Fibroblast of the conjunctiva (primary cell): ENCODE data around the gene IFT74.
"Not testable (repeated sequence)": the region's sequence is repeated elsewhere in the genome, so short reads cannot be mapped to it uniquely, and the experiment has no call there.

ENCODE experiments used
- DNase-seq: peaks from one replicate; pipeline ENCODE4 v3.0.0-alpha.2; 2010; ENCODE audit warnings: low read depth

IFT74 gene

DNA sequence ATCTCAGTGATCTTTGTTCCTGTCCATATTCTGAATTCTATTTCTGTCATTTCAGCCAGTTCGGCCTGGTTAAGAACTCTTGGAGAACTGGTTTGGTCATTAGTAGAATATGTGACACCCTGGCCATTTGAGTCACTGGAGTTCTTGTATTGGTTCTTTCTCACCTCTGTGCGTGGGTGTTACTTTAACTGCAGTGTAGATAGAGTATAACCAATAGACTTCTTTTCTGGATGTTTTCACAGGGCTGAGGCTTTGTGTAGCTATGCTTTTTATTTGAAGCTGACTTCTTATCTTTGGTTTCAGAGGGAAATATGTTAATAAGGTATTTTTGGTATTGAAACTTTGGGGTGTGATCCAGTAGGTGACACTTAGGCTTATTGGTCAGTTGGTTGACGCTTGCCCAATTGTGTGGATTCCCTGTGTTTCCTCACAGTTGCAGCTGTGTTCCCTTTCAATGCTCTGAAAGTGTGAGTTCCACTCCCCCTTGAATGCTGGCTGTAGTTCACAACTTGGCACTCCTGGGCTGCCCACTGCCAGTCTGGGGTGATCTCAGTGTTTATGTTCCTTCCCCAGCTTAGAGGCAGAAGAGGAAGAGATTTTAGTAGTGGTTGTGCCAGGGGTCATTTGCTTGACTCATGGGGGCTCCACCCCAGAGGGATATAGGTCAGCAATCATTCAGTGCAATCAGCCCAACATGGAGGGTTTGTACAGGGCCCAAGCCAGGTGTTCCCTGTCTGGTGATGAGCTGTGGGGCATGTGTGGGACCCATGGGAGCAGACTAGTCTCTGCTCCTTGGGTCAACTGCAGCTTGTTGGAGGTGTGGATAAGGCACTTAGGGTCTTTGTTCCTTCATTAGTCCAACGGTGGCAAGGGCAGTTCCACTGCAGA, 117.9 kb downstream of the IFT74 start:
- no peak for DNase-seq

DNA sequence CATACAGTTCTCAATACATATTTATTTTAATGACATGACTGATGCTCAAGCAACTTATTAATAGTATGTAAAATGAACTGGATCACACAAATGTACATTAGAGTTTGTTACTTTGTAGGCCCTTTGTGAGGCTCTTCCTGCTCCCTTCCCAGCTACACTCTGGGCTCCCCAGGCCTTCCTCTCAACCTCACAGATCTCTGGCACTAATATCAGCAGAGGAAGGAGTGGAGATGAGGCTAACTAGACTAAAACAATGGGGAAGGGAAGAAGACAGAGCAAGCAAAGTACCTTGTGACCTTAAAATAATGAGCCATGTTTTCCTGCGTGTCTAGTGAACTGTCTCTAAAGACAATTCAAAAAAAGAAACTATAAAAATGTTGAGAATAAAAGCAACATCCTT, 122.5 kb downstream of the IFT74 start:
- DNase-seq, result no peak

DNA sequence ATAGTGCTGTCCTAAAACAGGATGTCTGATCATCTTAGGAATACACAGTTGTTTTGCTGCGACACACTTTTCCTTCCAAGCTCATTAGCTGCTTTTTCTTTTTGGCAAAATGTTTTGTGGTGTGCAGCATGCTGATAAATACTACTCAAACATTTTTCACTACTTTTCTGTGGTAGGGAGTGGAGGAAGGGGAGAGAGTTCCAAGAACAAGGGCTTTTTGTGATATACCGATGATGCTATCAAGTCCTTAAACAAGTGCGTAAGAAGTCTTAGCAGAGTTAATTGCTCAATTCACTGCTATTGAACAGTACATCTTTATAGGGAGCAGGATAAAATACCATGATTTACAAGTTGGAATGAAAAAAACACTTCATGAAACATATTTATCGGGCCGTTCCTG, 129.2 kb downstream of the IFT74 start:
- no peak for DNase-seq

DNA sequence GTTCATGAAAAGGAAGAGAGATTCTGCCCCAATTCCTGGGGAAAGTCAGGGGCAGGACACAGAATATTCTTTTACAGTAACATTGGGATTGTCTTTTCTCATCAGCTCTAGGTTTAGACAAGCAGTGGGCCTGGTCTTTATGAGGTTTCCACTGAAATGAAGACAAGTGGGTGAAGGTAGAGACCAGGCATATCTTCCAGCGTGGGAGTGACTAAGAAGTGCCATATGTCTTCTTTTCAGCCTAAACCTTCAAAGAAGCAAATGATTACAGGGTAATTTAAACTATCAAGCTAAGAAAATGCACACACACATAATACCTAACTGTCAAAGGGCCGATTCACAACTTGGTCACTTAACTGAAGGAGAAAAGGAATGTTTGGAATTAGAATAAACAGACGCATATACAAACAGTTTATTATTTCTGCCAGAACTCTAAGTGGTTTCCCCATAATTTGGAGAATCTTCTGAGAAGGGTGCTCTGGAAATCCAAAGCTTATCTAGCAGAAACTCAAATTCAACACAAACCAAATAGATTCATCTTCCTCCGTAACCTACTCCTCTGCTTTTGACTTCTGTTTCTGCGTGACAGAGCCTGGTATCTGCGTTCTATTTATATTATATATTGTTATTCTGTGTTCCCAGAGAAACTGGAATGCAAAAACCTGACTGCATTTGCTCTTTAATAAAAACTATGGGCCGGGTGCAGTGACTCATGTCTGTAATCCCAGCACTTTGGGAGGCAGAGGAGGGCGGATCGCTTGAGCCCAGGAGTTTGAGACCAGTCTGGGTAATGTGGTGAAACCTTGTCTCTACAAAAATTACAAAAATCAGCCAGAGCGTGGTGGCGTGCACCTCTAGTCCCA, 130.8 kb downstream of the IFT74 start:
- DNase-seq, result no peak

DNA sequence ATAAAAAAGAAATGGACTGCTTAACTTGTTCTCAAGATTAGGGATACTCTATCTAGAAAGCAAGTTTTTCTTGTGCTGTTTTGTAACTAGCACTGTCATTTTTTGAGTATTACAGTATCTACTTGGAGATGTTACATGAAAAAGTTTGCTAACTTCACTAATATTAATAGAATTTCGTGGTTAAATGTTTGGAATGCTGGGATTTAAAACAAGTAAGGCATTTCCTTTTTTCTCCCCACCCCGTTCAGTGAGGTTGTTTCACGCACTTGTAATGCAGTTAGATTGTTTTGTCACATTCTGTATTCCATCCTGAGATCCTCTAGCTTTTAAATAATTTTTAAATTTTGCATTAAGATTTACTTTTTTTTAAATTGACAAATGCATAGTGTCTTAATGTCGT, 132.8 kb downstream of the IFT74 start:
- no peak for DNase-seq

DNA sequence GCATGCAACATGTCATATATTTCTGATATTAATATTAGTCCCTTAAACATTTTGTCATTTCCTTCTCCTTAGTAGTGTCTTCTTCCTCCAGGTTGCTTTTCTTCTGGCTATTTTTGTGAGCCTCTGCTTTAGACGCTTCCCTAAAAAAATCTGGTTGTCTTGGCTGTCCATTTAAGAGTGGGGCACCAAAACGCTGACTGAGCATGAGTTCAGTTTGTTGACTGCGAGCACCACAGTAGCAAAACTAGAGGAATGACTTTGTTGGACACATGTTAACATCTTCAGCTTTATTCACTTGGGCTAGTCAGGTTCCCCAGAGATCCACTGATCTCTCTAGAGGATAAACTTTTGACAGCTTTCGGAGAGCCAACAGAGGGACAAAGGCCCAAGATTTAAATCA, 133.5 kb downstream of the IFT74 start:
- no peak for DNase-seq

DNA sequence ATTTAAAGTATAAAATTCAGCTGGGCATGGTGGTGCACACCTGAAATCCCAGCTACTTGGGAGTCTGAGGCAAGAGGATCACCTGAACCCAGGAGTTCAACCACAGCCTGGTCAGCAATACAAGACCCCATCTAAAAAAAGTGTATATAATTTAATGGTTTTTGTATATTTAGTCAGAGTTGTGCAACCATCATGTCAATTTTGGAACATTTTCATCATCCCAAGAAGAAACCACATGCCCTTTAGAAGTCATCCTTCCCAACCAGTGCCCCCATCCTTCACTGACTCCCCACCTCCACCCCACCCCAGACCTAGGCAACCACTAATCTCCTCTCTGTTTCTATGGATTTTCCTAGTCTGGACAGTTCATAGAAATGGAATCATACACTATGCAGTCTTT, 134.0 kb downstream of the IFT74 start:
- no peak for DNase-seq

DNA sequence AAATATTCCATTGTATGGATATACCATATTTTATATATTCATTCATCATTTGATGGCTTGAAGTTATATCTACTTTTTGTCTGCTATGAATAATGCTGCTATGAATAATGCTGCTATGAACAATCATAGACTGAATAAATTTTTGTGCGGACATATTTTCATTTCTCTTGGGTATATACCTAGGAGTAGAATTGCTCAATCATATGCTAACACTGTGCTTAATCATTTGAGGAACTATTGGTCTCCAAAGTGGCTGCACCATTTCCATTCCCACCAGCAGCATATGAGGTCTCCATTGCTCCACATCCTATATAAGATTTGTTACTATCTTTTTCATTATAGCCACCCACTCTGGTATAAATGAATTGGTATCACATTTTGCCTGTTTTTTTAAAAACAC, 134.5 kb downstream of the IFT74 start:
- DNase-seq, result no peak

DNA sequence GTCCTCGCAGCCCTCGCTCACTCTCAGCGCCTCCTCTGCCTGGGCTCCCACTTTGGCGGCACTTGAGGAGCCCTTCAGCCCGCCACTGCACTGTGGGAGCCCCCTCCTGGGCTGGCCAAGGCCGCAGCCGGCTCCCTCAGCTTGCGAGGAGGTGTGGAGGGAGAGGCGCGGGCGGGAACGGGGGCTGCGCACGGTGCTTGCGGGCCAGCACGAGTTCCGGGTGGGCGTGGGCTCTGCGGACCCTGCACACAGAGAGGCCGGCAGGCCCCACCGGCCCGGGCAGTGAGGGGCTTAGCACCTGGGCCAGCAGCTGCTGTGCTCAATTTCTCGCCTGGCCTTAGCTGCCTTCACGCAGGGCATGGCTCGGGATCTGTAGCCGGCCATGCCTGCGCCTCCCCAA, 136.3 kb downstream of the IFT74 start:
- DNase-seq, result not testable (repeated sequence)

DNA sequence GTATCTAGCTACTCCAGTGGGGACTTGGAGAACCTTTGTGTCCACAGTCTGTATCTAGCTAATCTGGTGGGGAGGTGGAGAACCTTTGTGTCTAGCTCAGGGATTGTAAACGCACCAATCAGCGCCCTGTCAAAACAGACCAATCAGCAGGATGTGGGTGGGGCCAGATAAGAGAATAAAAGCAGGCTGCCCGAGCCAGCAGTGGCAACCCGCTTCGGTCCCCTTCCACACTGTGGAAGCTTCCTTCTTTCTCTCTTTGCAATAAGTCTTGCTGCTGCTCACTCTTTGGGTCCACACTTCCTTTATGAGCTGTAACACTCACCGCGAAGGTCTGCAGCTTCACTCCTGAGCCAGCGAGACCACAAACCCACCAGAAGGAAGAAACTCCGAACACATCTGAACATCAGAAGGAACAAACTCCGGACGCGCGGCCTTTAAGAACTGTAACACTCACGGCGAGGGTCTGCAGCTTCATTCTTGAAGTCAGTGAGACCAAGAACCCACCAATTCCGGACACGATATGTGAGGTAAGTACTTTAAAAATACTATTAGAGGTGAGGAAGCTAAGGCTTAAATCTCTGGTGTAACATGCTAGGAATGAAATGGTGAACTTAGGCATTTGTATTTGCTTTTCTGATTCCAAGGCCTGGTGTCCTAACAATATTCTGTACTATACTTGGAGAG, 137.3 kb downstream of the IFT74 start:
- DNase-seq, result not testable (repeated sequence)

DNA sequence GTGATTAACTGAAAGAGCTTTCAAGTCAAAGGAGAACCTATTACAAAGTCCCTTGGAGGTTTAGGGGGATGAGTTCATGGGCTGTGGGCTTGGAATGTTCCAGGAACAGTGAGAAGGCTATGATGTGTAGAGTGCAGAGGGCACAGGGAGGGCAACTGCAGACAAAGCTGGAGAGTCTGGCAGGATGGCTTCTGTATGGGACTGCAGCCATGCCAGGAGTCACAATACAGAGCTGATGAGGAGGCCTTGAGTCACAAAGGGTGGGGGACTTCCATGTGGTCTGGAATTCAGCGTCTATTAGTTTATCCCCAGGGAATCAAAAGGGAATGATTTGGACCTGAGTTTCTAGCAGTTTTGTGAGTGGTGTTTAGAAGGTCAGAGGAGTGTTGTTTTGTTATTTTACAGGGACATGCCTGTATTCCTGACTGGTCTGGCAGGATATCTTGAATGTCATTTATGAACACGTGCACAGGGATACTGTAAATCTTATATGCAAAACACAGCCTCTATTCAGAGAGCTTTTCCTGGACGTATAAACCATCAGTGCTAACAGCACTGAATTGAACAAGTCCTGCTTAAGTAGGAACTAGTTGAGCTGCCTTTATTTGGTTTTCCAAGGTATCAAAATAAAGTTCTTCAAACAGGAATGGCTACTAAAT, 138.6 kb downstream of the IFT74 start:
- DNase-seq, result peak; percentile 38

DNA sequence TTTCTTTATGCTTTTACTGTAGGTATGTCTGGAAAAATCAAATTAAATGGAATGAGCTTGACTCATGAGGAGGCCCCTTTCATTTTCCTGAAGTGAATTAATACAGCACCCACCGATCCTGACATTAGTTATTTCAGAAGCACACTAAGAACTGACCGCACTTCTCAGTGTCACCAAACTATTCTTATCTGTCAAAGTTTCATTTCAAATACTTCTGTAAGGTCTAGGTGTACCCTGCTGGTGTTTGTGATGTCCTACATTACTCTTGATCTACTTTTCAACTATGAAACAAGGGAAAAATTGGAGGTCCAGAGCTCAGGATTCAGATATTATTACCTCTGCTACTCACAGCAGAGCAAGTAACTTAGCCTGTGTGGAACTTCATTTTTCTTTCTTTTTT, 151.0 kb downstream of the IFT74 start:
- no peak for DNase-seq

DNA sequence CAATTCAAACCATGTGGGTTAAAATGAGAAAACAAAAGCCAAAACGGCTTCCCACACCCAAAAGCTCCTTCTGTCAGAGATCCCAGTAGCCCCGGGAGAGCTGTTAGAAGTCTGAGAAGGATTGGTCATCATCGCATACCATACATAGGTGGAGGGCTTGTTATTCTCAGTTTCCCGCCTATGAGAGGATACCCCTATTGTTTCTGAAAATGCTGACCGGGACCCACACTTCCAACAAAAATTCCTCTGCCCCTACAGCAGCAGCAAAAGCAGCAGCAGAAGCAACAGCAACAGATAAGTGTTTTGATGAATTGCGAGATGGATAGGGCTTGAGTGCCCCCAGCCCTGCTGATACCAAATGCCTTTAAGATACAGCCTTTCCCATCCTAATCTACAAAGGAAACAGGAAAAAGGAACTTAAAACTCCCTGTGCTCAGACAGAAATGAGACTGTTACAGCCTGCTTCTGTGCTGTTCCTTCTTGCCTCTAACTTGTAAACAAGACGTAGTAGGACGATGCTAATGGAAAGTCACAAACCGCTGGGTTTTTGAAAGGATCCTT, 152.8 kb downstream of the IFT74 start, which contains the start of gene TEK:
TSS of gene TEK (plus strand) at position 245 of the 561 bp plus-strand sequence. CDS start 366 bp downstream, outside the sequence.
- DNase-seq, result no peak

DNA sequence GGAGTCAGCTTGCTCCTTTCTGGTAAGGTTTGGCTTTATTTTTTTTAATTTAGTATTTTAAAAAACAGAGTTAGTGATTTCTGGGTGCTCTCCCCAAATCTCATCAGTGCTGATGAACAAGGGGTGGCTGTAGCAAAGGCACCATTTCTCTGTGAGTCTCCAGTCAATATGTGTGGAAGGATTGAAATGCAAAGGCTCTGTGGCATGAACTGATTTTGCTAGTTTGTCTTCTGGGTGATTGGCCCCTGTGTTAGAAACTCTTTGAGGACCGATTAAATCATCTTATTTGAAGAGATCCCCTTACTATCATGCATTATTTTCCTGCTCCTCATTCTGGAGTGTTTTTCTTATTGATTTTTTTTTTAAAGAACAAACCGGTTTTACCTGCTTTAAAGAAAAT, 153.4 kb downstream of the IFT74 start:
- no peak for DNase-seq

DNA sequence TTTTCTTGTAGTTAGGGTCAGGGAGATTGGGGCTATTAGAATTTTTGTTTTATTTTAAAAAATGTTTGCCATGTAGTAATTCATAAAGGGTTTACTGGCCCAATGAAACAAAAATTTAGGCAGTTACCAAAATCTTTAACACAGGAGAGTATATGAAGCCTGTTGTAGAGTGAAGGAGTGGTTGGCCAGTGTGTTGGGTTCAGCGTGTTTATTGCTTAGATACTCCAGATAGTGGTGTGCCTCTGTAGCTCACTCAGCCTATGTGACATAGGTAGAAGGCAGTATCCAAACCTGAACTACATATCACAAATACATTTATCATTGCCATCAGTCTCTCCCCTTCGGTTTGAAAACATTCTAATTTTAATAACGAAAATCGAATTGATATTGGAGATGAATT, 154.0 kb downstream of the IFT74 start:
- no peak for DNase-seq

DNA sequence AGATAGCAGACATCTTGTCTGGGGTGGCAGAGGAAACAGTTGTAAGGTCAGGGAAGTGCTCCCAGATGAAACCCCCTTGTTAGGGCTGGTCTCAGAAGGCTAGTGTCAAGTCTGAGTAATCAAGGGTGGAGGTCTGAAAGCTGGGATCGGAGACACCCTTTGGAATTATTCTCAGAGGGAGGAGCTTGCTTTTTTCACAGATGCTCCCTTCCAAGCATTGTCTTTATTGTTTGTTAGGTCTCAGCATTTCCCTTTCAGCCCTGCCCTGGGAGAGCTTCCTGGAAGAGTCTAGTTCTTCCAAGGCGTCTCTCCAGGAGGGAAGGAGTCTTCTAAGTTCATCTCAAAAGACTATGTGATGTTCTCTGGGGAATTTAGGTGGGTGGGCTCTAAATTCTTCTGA, 156.0 kb downstream of the IFT74 start:
- no peak for DNase-seq
